ENCODE results near the gene HLA-A.
"Not testable (repeated sequence)": the region's sequence is repeated elsewhere in the genome, so short reads cannot be mapped to it uniquely, and the experiment has no call there.

Gene HLA-A

DNA sequence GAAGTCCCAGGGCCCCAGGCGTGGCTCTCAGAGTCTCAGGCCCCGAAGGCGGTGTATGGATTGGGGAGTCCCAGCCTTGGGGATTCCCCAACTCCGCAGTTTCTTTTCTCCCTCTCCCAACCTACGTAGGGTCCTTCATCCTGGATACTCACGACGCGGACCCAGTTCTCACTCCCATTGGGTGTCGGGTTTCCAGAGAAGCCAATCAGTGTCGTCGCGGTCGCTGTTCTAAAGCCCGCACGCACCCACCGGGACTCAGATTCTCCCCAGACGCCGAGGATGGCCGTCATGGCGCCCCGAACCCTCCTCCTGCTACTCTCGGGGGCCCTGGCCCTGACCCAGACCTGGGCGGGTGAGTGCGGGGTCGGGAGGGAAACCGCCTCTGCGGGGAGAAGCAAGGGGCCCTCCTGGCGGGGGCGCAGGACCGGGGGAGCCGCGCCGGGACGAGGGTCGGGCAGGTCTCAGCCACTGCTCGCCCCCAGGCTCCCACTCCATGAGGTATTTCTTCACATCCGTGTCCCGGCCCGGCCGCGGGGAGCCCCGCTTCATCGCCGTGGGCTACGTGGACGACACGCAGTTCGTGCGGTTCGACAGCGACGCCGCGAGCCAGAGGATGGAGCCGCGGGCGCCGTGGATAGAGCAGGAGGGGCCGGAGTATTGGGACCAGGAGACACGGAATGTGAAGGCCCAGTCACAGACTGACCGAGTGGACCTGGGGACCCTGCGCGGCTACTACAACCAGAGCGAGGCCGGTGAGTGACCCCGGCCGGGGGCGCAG lies at the start of gene HLA-A:
TSS of gene HLA-A (plus strand) at position 258 of the 778 bp plus-strand sequence. CDS start at position 280, 22 bp downstream.
- peak; percentile 88 to 90 for DNase-seq (ENCODE audit: low read depth in 2 of 2)

DNA sequence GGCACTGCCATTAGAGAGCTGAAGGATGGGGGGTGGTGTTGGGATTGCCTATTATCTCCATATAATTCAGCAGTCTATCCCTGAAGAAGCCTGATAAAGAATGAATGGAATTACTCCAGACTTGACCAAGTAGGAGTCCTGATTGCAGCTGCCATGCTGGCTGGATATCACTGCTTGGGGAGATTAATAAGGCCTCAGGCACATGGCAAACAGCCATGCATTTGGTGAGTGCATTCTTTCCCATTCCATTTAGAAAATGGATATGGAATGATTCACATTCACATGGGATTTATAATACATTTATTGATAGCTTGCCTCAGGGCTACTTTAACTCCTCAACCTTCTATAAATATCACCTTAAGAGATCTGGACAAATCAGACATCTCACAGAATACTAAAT lies 49.6 kb upstream of the HLA-A start:
- no peak for DNase-seq (ENCODE audit: low read depth in 2 of 2)

DNA sequence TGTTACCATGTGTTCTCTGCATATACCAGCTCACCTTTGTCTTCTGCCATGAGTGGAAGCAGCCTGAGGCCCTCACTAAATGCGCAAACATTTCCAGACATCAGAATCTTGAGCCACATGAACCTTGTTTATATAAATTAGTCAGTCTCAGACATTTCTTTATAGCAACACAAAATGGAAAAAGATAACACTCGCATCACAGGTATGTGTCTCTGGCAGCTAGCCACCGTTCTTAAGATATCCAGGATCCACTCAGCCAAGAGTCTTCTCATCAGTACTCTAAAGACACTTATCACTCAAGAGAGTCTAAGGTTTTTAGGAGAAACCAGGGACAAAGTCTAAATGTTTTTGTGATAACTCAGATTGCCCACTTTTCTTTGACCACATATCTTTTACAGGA lies 43.1 kb upstream of the HLA-A start:
- DNase-seq (ENCODE audit: low read depth in 2 of 2): no peak

DNA sequence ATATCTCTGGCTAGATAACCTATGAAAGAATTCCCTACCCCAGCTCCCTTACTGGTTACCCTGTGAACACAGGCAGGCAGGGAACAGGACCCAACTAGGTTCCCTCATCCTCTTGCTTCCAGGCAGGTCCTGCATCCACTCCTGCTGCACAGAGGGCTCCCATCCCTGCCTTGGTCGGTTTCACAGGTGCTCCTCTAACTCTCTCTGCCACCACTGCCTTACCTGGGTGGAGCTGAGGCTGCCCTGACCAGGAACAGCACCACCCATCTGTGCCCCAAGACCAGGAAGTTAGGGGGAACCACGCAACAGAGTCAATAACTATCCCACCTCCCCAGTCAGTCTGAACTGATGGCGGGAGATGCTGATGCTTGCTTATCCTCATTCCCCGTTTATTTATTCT lies 37.0 kb upstream of the HLA-A start:
- DNase-seq (ENCODE audit: low read depth in 2 of 2): no peak

DNA sequence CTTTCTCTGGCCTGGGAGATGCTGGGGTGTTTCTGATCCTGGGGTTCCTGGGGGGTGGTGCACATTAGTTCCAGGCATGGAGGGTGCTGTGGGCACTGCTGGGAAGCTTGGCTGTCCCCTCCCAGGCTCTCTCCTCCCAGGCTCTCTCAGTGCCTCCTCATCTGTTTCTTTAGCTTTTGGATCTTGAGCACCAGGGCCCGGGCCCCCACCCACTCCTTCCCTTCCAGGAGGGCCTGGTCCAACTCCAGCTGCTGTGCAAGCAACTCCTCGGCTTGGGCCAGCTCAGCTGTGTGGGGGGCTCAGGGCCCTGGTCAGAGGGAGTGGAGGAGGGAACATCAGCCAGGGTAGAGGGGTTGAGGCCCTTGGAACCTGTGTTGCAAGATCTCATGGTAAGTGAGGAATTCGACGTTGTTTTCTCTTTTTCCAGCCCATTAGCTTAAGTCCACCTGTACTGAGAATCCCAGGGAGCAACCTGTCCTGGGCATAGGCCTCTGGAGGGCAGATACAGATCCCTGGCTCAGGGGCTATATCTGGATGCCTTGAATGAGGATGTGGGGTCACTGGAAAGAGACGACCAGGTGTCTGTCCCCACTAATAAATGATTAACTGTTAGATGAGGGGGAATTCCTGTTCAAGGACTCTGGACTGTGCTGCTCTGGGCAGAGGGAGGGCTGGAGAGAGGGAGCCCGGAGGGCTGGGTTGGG lies 34.5 kb upstream of the HLA-A start:
- no peak for DNase-seq (ENCODE audit: low read depth in 2 of 2)

DNA sequence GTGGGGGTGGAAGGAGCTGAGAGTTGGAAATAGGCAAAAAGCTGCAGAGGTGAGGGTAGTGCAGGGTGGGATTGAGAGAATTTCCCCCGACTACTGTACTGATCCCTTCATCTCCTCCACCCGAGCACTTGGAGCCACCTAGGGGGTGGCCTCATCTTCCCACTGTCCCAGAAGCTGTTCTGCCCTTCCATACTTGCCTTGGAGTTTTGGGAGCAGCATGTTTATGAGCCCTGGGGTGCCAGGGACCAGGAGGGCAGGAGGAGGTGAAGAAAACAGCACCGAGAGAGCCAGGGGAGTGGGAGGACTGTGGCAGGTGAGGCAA lies 34.0 kb upstream of the HLA-A start:
- no peak for DNase-seq (ENCODE audit: low read depth in 2 of 2)

DNA sequence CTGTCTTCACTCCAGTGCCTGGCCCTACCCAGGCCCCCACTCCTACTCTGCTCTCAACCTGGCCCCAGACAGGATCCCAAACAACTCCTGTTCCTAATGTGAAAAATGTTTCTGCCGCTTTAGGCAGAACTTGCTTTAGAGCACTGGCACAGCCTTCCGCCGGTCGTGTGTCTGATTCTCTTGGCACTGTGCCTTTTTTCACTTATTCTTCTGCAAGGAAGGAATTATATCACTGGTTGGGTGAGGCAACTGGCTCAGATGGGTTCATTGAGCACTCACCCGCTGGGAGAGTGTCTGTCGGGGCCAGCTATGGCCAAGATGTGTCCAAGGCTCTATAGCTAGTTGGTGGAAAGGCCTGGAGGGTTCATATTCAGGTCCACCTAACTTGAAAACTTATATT lies 33.6 kb upstream of the HLA-A start:
- DNase-seq (ENCODE audit: low read depth in 2 of 2): no peak

DNA sequence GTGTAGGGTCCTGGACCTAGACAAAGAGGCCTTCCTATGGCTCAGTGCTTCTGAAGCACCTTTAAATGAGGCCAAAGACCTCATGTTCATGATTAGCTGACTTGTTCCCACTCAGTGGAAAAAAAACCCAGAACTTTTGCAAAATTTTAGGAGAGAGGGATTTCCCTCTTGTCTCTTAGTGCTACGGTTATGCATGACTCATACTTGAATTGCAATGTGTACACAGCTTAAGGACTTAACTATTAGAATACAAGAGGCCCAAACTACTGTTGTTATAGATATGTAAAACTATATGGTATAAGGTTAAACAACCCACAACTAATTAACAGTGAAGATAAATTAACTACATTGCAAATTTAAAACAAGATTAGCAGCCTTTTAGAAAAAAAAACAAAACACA lies 32.3 kb upstream of the HLA-A start:
- no peak for DNase-seq (ENCODE audit: low read depth in 2 of 2)

DNA sequence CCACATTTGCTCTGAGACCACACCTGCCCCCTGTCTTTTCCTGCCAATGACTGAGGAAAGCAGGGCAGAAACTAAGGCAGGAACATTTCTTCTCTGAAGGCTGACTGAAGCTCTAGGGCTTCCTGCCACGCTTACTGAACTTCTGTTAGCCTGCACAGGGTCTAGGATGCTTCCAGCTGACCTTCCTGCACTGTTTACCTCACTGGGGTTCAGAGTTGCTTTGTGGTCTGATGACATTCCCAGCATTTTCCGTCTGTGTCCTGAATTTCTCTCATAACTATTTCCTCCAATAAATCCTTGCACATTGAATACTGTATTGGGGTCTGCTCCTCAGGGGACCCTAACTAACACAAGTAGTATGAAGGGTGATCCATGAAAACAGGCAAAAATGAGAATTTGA lies 29.5 kb upstream of the HLA-A start:
- no peak for DNase-seq (ENCODE audit: low read depth in 2 of 2)

DNA sequence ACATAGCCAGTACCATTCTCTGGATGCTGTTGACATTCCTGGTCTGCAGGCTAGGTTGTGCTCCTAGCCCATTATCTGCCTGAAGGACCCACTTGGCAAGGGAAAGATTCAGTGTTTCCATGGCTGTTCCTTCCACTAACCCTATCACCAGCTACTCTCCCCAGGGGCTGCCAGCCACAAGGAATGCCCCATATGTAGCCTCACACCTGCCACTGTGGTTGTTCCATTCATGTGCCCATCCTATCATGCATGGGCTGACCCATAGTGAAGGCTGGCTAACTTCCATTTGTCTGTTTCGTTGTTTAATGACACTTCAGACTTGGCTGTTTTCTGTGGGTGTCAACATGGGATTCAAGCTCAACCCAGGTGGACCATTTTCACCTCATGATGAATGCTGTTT lies 25.6 kb upstream of the HLA-A start:
- DNase-seq (ENCODE audit: low read depth in 2 of 2): no peak

DNA sequence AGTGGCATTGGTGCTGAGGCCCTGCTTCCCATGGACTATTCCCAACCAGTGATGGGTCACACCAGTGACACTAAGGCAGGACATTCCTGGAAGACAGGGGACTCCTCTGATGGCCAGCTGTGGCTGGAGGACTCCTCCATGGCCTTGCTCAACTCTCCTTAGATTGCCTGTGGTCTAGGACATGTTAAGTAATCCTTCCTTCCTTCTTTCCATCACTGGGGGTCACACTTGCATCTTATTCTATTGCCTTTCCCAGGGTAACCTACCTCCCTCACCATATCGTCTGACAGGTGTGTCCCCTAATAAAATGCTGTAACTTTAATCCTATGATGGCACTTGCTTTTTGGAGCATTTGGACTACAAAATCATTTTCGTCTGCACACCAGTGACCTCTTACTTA lies 24.5 kb upstream of the HLA-A start:
- no peak for DNase-seq (ENCODE audit: low read depth in 2 of 2)

DNA sequence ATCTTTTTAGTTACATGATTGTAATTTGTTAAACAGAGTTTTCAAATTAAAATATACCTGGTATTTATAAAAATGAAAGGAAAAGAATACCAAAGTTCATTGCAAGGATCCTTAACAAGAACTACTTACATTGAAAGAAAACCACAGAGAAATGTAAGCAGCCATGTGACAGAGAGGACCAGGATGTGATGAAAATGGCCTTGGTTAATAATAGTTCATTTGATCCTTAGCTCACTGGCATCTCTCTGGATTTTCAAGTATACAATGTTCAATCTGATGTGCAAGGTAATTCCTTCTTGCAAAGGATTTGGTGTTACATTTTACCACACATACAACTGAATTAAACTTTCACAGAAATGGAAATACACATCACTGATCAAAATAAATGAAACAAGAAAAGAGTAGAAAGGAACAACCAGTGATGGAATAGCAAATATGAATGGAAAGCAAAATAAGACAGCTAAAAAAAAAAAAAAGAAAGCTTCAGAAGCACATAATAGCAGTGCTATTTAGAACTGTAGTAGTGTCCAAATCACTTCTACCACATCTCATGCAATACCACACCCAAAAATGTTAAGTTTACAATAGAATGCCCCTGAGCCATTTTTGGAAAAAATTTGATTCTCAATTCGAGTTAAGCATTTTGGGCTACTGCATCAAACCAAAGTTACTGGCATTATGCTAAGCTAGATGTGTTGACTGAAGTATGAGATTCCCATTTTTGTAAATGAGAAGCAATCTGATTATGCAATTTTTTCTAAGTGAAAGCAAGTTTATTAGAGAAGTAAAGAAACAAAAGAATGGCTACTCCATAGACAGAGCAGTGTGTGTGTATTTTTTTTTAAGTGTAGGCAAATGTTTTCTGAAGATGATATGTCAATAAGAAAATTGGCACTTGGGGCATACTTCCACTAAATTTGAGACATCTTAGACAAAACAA lies 22.6 kb upstream of the HLA-A start:
- no peak for DNase-seq (ENCODE audit: low read depth in 2 of 2)

DNA sequence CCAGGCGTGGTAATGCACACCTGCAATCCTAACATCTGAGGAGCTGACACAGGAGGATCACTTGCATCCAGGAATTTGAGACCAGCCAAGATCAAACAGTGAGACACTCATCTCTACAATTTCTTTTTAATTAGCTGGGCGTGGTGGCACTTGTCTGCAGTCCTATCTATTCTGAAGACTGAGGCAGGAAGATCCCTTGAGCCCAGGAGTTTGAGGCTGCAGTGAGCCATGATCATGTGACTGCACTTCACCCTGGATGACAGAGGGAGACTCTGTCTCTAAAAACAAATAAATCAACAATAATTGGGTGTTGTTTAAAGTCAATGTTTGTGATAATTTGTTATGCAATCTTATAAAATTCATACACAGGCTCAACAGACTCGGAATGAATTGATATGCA lies 18.0 kb upstream of the HLA-A start:
- DNase-seq (ENCODE audit: low read depth in 2 of 2): no peak

DNA sequence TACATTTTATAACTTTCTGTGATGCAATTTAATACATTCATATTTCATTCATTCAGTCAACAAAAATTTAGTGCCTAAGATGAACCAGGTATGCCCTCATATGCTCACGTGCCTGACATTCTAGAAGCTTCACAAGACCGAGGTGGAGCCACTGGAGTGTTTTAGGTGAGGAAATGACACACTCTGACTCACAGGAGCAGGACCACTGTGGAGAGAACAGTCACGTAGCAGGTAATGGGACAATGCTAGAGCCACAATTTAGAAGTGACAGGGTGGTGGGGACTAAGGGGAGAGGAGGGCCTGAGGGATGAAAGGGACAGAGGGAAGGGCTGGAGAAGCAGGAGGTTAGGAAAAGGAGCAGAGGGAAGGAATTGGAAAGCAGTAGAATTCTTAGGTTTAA lies 17.6 kb upstream of the HLA-A start:
- no peak for DNase-seq (ENCODE audit: low read depth in 2 of 2)

DNA sequence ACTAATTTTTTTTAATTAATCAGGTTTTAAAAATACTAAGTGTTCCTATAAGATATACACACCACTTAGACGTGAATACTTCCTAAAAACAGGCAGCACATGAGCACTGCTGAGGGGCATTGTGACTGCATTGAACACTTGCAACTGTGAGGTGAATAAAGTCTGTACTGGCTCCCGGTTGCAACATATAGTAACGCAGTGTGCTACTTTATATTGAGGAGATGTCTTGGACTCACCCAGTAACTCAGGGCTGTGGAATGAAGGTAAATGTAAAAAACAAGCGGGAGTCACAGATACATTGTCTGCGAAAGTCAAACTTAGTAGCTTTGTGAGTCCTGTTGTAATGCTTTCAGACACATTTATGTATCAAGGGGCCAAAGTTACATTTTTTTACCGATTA lies 17.0 kb upstream of the HLA-A start:
- no peak for DNase-seq (ENCODE audit: low read depth in 2 of 2)

DNA sequence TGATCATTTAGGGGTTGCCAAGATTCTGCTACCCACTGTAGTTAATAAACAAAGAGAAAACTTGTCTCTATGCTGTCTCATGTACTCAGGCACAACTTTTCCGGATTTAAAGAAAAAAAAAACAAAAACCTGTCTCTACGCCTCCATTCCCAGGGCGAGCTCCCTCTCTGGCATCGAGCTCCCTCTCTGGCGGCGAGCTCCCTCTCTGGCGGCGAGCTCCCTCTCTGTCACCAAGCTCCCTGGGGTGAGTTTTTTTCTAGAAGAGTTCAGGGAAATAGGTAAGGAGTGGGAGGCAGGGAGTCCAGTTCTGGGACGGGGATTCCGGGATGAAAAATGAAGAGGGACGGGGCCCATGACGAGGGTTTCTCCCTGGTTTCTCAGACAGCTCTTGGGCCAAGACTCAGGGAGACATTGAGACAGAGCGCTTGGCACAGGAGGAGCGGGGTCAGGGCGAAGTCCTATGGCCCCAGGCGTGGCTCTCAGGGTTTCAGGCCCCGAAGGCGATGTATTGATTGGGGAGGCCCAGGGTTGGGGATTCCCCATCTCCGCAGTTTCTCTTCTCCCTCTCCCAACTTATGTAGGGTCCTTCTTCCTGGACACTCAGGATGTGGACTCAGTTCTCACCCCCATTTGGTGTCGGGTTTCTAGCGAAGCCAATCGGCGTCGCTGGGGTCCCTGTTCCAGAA lies 16.5 kb upstream of the HLA-A start:
- DNase-seq (ENCODE audit: low read depth in 2 of 2): no peak

DNA sequence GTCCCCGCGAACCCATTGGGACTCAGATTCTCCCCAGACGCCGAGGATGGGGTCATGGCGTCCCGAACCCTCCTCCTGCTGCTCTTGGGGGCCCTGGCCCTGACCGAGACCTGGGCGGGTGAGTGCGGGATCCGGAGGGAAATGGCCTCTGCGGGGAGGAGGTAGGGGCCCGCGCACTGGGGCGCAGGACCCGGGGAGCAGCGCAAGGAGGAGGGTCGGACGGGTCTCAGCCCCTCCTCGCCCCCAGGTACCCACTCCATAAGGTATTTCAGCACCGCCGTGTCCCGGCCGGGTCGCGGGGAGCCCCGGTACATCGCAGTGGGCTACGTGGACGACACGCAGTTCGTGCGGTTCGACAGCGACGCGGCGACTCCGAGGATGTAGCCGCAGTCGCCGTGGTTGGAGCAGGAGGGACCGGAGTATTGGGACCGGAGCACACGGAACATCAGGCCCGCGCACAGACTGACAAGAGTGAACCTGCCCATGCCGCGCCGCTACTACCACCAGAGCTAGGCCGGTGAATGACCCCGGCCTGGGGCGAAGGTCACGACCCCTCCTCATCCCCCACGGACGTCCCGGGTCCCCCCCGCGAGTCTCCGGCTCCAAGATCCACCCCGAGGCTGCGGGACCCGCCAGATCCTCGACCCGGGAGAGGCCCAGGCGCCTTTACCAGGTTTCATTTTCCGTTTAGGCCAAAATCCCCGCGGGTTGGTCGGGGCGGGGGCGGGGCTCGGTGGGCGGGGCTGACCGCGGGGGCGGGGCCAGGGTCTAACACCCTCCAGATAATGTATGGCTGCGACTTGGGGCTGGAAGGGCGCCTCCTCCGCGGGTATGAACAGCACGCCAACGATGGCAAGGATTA lies 15.7 kb upstream of the HLA-A start:
- peak in 1 of 2 donors; percentile 81 for DNase-seq (ENCODE audit: low read depth in 2 of 2)

DNA sequence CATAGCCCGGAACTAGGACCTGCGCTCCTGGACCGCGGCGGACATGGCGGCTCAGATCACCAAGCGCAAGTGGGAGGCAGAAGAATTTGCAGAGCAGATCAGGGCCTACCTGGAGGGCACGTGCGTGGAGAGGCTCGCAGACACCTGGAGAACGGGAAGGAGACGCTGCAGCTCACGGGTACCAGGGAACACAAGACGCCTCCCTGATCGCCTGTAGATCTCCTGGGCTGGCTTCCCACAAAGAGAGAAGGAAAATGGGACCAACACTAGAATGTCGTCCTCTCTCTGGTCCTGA lies 15.1 kb upstream of the HLA-A start:
- no peak for DNase-seq (ENCODE audit: low read depth in 2 of 2)

DNA sequence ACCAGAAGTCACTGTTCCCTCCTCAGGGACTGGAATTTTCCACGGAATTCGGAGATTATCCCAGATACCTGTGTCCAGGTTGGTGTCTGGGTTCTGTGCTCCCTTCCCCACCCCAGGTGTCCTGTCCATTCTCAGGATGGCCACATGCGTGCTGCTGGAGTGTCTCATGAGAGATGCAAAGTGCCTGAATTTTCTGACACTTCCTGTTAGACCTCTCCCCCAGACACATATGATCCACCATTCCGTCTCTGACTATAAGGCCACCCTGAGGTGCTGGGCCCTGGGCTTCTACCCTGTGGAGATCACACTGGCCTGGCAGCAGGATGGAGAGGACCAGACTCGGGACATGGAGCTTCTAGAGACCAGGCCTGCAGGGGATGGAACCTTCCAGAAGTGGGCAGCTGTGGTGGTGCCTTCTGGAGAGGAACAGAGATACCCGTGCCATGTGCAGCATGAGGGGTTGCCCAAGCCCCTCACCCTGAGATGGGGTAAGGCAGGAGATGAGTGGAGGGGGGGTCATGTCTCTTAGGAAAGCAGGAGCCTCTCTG lies 14.4 kb upstream of the HLA-A start:
- no peak for DNase-seq (ENCODE audit: low read depth in 2 of 2)

DNA sequence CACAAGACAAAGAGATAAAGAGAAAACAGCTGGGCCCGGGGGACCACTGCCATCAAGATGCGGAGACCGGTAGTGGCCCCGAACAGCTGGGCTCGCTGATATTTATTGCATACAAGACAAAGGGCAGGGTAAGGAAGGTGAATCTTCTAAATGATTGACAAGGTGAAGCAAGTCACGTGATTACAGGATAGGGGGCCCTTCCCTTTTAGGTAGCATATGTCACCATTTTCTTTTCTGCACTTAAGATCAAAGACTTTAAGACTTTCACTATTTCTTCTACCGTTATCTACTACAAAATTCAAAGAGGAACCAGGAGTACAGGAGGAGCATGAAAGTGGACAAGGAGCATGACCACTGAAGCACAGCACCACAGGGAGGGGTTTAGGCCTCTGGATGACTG lies 12.3 kb upstream of the HLA-A start:
- DNase-seq (ENCODE audit: low read depth in 2 of 2): not testable (repeated sequence)

DNA sequence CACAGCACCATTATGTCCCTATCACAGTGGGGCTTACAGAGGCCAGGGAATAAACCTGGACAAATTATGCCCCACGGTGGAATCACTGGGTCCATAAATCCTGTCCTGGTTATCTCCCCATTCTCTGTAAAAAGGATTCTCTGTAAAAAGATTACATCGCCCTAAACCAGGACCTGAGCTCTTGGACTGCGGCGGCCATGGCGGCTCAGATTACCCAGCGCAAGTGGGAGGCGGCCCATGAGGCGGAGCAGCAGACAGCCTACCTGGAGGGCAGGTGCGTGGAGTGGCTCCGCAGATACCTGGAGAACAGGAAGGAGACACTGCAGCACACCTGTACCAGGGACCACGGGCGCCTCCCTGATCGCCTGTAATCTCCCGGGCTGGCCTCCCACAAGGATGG lies 8.4 kb upstream of the HLA-A start:
- DNase-seq (ENCODE audit: low read depth in 2 of 2): no peak

All from stimulated activated CD8-positive, alpha-beta memory T cell treated with anti-CD3 and anti-CD28 coated beads, Interleukin-2, amount 100 ng/mL, for 1 hour (primary cell).